Raji (cell line): ENCODE measurements around the gene TRIM66.

Source experiments
- POLR2A ChIP-seq: IDR thresholded peaks from 2 replicates; pipeline ENCODE4 v1.6.1; 2011; ENCODE audit warnings: low read depth, low read length, control low read depth; ENCODE audit not compliant: insufficient read depth

The TRIM66 gene

DNA sequence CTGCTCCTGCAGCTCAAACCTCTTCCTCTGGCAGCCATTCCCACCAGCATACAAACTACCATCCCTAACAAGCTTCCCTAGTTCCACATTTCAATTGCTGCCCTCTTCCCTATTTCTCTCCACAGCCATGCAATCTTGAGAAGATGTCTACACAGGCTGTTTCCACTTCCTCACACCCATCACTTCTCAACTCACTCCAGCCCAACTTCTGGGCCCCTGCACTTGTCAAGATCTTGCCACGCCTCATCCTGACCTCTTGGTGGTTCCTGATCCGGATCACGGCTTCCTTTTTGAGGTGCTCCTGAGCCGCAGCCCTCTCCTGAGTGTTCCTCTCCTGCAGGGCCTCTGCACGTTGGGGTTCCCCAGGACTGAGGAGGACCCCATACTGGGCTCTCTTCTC is 22.7 kb upstream of the TRIM66 start:
- TF ChIP-seq POLR2A = no peak

DNA sequence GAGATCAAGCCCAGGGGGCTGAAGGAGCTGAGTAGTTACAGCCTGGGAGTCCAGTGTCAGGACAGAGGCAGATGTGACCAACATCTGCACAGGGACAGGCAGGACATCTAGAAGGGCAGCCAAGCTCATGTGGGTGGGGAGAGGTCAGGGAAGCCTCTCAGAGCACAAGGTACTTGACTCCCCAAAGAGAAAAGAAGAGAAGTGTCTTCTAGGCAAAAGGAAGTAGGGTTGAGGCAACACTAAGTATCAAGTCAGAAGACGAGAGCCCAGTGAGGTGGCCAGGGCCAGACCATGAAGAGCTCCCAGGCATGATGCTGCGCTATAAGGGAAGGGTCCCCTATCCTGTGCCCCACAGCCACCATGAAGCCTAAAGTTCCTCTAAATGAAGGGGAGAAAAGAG is 21.7 kb upstream of the TRIM66 start:
- no peak for TF ChIP-seq POLR2A

DNA sequence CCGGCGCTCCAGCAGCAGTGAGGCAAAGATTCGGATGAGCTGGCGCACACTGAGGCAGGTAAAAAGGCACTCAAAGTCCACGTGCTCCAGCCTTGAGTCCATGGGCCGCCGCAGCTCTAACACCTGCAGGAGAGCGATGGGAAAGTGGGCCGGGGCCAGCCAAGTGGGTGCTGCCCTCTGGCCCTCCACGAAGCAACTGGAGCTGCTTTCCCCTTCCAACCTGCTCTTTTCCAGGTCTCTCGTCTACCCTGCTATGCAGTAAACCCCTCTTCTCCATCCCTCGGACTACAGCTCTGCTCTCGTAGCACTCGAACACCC is 20.1 kb upstream of the TRIM66 start:
- TF ChIP-seq POLR2A = no peak

DNA sequence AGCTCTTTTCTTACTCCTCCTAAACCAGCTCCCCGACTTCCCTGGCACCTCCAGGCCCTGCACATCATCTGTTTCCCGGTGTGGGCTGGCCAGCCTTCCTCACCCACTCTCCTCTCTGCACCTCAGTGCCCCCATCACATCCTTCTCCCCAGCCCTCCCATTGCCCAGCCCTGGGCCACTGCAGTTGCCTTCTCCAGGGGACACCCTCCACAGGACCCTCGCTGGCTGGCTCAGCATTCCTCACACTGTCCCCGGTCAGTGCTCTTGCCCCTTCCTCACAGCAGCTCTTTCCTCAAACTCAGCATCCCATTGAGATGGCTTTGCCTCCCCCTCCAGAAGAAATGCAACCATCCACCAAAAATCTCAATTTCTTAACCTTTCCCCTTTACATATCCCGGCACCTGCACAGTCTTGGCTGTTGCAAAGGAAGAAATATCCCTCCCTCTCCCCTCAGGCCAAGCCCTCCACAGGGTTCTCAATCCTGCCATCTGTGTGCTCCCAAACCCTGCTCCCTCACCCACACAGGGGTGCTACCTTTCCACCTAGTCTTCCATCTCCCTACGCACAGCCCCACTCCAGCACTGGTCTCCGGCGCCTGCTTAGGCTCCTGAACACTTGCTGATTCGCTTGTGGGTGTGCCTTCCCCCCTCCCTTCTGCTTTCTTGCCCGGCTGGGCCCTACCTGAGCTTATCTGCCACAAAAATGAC is 19.6 kb upstream of the TRIM66 start:
- TF ChIP-seq POLR2A = no peak

DNA sequence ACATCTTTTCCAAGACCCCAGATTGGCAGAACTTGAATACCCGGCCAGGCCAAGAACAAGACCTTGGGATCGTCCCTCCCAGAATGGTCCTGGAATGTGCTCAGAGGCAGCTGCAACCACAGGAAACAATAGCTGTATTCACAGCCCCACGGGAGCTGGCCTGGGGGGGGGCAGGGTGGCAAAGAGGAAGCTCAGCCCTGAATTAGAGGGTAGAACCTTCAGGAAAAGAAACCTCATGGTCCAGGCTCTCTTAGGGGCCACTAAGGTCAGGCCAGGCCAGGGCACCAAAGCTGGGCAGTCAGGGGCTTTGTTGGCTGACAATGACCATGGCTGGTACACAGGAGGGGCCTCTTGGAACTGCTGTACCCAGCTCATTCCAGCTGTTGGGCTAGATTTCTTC is 17.4 kb upstream of the TRIM66 start:
- TF ChIP-seq POLR2A = no peak

DNA sequence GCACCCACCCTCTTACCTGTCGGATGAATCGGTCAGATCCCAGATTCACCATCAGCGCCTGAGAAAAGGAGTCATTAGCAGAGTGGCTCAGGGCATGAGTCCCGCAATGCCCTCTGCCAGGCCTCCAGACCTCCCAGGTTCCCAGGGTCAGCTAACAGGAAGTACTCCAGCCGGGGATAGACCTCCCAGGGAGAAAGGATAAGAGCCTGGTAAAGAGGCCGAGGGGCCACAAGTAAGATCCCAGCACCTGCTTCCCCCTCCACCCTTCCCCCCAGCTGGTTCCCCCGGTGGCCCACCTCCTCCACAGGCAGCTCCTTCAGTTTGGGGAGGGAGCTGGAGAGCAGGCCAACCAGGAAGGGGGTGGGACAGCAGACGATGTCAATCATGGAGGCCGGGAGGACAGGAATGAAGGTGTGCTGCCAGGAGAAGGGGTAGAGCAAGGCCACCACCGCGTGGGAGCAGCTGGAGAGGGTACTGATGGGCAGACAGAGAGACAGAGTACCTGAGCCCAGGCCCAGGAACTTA is 16.5 kb upstream of the TRIM66 start:
- no peak for TF ChIP-seq POLR2A

DNA sequence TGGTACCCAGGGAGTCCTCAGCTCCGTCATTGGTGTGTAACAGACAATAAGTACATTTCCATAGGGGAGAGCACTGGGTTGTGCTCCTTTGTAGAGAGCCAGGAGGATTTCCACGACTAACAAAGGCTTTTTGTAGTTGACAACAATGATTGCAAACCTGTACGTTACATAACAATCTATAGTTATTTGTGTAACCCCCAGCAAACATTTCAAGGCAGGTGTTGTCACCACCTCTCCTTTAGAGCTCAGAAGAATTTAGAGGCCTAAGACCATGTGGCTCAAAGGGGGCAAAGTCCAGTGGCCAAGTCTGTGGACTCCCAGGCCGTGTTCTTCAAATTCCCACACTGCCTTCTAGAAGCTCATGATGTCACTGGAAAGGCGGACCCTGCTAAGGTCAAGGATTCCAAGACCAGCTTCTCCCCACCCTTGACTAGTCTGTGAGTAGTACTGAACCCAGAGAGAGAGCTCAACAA is 15.9 kb upstream of the TRIM66 start:
- no peak for TF ChIP-seq POLR2A

DNA sequence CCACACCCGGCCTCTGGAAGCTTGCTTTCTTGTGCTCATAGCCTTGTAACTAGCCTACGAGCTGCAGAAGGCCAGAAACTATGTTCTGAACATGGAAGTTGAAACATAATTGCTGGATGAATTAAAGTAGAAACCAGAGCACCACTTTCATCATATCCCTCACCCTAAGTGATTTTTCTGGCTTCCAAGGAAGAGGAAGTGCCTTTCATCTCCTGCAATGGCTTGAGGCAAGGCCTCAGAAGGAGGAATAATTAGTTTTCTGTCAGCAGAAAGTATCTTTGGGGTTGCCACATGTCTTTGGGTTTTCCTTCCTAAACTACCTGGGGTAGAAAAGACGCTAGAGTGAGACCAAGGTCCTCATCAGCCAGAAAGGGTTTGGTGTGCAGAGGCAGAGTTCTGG is 14.6 kb upstream of the TRIM66 start:
- no peak for TF ChIP-seq POLR2A

DNA sequence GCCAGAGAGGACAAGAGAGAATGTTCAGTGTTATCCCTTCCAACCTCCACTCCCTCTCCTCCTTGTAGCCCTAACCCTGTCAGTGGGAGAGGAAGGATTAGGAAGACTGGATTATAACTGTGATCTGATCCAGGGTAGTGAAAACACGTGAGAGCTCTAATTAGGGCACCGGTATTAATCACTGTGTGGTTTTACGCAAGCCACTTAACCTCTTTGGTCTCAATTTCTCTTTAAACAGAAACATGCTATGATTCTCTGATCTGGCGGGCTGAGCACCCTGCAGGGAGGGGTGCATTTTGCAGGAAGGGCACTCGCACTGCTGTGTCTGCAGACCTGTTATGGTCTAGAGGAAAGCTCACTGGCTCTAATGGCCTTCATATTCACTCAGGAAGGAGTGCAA is 11.7 kb upstream of the TRIM66 start:
- no peak for TF ChIP-seq POLR2A

DNA sequence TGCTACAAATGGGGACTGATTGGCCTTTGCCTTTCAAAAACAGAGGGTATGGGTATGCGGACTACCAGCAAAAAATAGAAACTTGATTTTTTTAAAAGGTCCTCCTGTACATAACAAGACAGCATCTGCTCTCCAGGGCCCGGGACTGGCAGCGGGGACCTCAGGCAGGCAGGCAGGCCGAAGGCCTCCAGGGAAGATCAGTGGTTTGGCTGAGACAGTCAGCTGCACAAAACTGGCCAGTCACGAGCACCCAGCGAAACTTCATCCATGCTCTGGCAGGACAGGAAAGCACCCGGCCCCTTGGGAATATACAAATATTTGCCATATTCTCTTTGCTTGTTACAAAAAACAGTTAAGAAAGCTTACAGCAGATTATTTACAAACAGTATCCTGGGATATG is 11.1 kb upstream of the TRIM66 start:
- no peak for TF ChIP-seq POLR2A

DNA sequence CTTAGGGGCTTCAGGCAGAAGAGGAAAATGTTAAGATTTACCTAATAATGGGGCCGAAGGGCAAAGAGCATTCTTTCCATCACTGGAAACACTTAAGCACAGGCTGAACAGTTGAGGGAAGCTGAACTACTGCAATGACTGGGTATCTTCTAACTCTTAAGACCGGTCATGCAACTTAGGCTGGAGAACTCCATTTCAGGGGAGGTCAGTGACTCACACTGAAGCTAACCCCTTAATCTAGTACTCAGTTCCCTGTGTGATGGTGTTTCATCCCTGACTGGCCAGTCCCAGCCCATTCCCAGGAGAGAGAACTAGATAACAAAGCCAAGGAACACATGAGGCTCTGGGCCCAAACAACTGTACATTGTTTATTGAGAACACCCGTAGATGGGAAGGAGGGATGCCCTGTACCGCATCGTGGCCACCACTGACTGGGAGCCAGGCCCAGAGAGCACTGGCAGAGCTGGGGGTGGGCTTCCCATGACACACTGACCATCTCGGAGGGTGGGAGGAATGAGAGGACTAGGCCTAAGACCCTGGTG is 10.6 kb upstream of the TRIM66 start:
- no peak for TF ChIP-seq POLR2A

DNA sequence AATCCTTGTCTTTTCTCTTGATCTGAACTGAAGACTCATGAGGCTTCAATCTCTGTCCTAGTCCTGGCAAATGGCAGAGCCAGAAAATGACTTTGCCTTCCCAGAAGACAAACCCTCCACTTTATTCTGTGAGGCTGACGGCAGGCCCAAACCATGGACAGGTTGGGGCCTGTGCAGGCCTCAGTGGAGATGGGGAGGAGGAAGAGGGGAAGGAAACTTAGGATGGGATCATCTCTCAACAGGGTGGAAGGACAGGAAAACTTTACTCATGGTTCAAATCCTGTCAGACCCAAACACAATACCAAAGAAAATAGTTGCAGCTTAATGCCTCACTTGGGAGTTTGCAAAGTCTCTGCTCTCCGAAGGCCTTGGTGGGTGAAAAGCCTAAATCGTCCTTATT is 10.0 kb upstream of the TRIM66 start:
- TF ChIP-seq POLR2A = no peak

DNA sequence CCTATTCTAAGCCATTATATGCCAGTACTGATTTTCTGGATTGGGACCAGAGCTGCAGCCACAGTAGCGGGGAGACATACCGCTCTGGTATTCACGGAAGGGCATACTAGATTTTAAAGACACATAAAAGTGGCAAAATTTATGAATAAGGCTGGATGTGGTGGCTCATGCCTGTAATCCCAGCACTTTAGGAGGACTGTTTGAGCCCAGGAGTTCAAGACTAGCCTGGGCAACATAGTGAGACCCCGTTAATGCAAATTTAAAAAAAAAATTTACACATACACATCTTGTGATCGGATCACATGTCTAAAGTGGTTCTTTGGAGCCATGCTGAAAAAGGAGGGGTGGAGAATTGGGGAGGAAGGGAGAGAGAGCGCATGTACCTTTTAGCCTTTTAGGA is 9.1 kb upstream of the TRIM66 start:
- no peak for TF ChIP-seq POLR2A

DNA sequence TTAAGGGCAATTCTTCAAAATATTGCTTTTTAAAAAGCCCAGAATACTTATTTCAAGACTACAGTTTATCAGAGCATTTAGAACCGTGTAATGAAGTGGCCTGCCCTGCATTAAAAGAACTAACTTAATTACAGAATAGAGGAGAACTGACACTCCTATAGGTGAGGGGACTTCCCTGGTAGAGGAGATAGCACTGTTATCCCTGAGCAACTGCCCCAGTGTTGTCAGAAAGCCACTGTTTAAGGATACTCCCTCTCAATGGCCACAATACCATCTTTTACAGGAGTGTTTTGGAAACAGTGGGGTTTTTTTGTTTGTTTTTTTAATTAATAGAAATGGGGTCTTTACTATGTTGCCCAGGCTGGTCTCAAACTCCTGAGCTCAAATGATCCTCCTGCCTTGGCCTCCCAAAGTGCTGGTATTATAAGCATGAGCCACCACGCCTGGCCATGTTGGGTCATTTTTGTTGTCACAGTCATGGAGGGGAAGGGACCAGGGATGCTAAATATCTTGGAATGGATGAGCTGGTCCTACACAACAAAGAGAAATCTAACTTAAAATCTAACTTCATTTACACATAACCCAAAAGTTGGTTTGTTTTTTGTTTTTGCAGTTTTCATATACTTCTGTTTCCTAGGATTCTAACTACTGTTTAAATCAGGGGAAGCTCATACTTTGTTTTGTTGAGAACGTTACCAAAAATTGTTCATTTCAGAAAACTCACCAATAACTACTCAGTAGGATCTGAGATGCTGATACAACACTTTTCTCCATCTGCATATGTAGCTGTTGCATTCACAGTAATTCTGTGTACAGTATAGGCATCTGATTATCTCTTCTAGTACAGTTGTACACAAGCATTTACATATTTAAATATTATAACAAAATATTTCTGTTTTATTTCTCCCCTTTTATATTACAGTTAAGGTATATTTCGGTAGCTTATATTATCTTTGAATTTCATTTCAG is 8.2 kb upstream of the TRIM66 start:
- TF ChIP-seq POLR2A = no peak

DNA sequence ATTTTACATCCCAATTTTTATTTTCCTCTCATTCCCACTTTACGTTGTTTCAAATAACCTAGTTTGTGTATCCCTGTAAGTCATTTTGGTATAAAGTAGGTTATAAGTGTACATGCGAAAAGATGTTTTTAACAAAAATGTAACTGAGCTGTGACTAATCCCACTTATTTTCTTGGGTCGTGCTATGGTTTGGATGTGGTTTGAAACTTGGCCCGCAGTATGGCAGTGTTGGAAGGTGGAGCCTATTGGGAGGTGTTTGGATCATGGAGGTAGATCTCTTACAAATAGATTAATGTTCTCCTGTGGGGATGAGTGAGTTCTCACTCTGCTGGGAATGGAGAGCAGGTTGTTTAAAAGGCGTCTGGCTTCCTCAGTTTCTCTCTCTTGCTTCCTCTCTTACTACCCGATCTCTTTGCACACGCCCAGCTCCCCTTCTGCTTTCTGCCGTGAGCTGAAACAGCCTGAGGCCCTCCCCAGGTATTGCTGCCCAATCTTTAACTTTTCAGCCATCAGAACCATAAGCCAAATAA is 7.3 kb upstream of the TRIM66 start:
- no peak for TF ChIP-seq POLR2A
